GM12874 (cell line): ENCODE measurements around the gene YBX1.

Experiments
- TF ChIP-seq, protein P1 (sequence below): IDR thresholded peaks from 2 replicates; pipeline ENCODE4 v1.5.1; 2011; ENCODE audit warnings: low read depth, mild to moderate bottlenecking, control low read depth, low read length, moderate library complexity; ENCODE audit not compliant: insufficient read depth

Gene YBX1

DNA sequence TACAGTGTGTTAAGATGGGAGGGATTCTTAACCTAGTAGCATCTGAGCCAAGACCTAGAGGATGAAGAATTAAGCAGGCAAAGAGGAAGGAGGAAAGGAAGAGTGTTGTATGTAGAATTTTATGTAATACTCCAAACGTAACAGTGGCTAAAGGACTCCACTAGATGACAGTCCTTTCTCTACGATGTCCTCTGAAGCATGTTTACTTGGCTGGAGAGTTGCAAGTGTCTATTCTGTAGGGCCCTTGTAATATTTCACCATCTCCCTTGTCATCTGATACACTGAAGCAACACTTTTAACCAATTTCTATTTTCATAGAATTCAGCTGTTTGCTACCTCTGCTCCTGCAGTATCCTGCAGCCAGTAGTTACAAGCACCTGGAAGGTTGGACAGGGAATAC is 2.2 kb upstream of the YBX1 start:
- TF ChIP-seq, protein P1, sequence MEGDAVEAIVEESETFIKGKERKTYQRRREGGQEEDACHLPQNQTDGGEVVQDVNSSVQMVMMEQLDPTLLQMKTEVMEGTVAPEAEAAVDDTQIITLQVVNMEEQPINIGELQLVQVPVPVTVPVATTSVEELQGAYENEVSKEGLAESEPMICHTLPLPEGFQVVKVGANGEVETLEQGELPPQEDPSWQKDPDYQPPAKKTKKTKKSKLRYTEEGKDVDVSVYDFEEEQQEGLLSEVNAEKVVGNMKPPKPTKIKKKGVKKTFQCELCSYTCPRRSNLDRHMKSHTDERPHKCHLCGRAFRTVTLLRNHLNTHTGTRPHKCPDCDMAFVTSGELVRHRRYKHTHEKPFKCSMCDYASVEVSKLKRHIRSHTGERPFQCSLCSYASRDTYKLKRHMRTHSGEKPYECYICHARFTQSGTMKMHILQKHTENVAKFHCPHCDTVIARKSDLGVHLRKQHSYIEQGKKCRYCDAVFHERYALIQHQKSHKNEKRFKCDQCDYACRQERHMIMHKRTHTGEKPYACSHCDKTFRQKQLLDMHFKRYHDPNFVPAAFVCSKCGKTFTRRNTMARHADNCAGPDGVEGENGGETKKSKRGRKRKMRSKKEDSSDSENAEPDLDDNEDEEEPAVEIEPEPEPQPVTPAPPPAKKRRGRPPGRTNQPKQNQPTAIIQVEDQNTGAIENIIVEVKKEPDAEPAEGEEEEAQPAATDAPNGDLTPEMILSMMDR, result no peak

DNA sequence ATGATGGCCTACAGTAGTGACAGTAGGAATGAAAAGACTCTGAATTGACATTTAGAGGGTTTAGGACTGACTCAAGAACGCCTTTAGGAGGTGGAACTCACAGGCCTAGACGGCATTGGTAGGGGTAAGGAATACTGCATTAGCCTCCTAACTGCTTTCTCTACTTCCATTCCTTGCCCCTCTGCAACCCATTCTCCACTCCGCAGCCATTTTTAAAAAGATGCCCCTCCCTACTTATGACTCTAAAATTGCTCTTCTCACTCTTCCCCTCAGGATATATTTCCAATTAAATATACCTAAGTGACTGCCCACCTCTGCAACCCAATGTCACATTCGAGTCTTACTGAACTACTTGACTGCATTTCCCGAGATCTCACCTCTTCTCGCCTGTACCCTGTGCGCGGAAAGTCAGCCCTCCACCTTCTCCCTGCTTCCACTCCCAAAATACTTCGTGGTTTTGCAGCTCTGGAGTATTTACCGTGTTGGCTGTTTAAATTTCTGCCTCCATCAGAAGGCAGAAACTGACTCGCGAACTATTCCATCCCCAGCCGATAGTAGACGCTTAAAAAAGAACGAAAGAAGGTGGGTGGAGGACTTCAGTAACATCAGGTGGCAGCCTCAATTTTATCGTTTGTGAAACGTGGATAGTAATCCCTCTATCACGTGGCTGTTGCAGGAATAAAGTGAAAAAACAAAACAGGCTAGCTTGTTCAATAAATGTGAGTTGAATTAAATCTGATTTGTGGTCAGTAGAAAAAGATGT is 1.1 kb upstream of the YBX1 start:
- TF ChIP-seq, protein P1, result 0 out of 2 replicates have a peak, but pooled peaks have one; percentile 11

DNA sequence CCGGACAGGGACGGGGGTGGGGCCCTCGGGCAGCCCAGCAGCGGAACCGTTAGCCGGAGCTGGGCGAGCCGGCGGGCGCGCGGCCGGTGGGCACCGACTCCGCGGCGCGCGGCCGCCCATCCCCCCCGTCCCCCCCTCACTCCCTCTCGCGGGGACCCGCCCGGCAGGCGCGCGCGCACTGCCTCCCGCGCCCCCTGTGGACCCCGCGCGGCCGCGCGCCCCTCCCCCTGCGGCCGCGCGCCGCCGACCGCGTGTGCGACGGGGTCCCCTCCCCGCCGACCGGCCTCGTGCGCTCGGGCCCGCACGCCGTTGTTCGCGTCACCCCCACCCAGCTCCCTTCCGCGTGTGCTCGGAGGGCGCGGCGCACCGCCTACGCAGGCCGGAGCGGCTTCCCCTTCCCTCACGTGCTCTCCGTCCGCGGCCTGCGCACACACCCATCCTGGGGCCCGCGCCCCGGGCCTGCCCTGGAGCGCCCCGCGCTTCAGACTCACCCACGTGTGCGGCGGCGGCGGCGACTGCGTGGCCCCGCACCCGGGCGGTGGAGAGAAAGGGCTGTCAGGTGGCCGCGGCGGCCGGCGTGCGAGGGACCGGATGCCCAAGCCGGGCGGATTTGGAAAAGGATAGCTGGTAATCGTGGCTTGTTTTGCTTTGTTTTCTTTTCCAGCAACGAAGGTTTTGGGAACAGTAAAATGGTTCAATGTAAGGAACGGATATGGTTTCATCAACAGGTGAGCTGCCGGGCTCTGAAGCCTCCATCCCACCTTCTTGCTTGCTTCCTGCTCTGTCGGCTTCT is 717 bp downstream of the YBX1 start:
- TF ChIP-seq, protein P1, result no peak

DNA sequence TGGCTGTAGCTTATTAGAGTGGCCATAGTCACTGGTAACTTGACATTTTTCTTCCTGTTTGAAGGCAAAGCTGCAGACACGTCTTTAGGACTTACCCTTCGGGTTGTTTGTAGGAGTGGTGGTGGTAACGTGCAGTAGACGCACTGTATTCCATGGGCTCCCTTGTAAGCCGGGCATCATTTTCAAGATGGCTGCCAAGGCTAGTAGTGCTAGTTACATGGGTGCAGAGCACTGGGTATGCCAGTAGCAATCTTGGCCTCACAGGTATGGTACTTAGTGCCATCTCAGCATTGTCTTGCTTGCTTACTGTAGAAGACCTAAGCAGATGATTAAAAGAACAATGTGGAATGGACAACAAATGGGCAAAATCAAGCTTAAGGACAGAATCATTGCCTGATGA is 1.9 kb downstream of the YBX1 start:
- TF ChIP-seq, protein P1, result no peak

DNA sequence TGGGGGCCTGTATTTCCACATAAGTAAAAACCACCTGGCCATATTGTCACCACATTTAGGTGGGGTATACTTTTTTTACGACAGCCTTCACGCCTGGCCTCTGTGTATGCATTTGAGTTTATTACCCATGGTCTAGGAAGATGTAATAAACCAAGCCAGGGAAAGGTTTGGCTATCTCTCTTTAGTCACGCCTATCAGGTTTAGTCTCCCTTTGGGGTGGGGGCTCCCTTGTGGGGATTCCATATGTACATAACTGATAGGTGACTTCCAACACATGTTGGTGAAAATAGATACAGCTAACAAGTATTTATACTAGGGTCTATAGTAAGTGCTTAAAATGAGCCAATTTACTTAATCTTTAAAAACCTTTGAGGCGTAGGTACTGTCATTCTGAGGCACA is 4.2 kb downstream of the YBX1 start:
- TF ChIP-seq, protein P1, result no peak

DNA sequence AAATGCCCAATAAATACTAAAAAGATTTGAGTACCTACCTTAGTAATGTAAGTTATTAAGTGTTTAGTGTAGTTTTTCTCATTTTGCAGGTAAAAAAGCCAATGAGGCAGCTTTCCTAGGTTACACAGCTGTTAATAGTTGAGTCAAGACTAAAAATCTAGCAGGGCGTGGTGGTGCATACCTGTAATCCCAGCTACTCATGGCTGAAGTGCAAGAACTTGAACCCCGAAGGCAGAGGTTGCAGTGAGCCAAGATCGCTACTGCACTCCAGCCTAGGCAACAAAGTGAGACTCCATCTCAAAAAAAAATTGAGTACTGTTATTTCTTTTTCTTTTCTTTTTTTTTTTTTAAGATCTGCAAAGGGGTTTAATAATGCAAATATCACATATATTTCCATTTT is 7.7 kb downstream of the YBX1 start:
- TF ChIP-seq, protein P1, result no peak

DNA sequence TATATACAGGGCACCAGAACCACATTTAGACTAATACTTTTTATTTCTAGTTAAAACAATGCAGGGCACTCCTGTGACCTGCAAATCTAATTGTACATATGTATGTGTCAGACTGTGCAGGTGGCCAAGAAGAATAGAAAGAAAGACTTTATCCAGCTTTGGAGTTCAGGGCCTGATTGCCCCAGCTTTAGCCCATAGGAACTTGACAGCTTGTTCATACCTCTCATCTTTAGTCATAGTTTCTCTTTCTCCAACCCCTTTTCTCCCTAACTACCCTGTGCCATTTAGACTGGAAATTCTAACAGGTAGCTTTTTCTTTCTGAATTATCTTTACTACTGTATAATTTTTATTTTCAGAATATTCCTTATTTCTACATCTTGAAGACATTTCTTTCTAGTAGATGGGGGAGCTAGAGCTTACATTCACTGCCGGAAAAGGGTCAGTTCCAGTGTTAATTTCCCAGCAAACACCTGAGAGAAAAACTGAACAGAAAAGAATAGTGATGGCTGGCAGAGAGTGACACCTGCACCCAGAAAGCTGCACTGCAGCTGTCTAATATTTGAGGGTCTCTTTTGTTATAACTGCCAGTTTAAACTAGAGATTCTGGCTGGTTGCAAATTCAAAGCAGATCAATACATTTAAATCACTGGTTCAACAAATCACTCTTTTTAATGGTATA is 8.4 kb downstream of the YBX1 start:
- TF ChIP-seq, protein P1, result no peak
